Measurements from ENCODE around the gene XKR3.
"Not testable (repeated sequence)": the region's sequence is repeated elsewhere in the genome, so short reads cannot be mapped to it uniquely, and the experiment has no call there.

Gene XKR3

GRCh38 chr22:16748160-16748929 lies 76.9 kb downstream of the XKR3 start:
- not testable (repeated sequence) for ATAC-seq (replicated peaks); H3K36me3 Mint-ChIP-seq; DNase-seq; H3K27me3 Mint-ChIP-seq; H3K4me1 Mint-ChIP-seq; H3K27ac Mint-ChIP-seq; H3K4me3 Mint-ChIP-seq
- peaks cover 13% of the 10 kb centered on the region in 2 donors for H3K9me3 Mint-ChIP-seq

GRCh38 chr22:16747266-16748159 lies 77.7 kb downstream of the XKR3 start:
- H3K27ac Mint-ChIP-seq; H3K4me3 Mint-ChIP-seq; H3K36me3 Mint-ChIP-seq; DNase-seq; H3K4me1 Mint-ChIP-seq; H3K27me3 Mint-ChIP-seq; H3K9me3 Mint-ChIP-seq; ATAC-seq (replicated peaks): not testable (repeated sequence)

- not testable (repeated sequence) for ATAC-seq (replicated peaks); H3K27ac Mint-ChIP-seq; H3K36me3 Mint-ChIP-seq; H3K9me3 Mint-ChIP-seq; H3K27me3 Mint-ChIP-seq; H3K4me3 Mint-ChIP-seq; DNase-seq; H3K4me1 Mint-ChIP-seq
Measured at GRCh38 chr22:16734271-16734670, 90.9 kb downstream of the XKR3 start.
